ENCODE data around the gene CHRNA1. TPM values are rescaled to one million over a fixed set of nuclear protein-coding genes. Genes with fewer than 3 reads are reported as not detected.

Gene CHRNA1
- total RNA-seq, 4 donors from 2014 or later, result 84.6 to 306 (median 185) TPM

GRCh38 chr2:174791020-174791419 lies 26.7 kb upstream of the CHRNA1 start:
- ATAC-seq, result no peak
- Histone ChIP-seq H3K36me3 (no peaks in the 10 kb centered on the region), H3K4me1 (no peaks in the 10 kb centered on the region), H3K27me3 (no peaks in the 10 kb centered on the region), H3K4me3 (no peak overlapping the region), H3K27ac (no peak overlapping the region), H3K9me3 (no peaks in the 10 kb centered on the region)
- in situ Hi-C loops (cut with MboI; ENCODE audit: low sequenced_read_pairs in 4 of 4), result no loop called here
- no peak for TF ChIP-seq POLR2A (IDR thresholded peaks at IDR 0.05)
- TF ChIP-seq, protein P1, sequence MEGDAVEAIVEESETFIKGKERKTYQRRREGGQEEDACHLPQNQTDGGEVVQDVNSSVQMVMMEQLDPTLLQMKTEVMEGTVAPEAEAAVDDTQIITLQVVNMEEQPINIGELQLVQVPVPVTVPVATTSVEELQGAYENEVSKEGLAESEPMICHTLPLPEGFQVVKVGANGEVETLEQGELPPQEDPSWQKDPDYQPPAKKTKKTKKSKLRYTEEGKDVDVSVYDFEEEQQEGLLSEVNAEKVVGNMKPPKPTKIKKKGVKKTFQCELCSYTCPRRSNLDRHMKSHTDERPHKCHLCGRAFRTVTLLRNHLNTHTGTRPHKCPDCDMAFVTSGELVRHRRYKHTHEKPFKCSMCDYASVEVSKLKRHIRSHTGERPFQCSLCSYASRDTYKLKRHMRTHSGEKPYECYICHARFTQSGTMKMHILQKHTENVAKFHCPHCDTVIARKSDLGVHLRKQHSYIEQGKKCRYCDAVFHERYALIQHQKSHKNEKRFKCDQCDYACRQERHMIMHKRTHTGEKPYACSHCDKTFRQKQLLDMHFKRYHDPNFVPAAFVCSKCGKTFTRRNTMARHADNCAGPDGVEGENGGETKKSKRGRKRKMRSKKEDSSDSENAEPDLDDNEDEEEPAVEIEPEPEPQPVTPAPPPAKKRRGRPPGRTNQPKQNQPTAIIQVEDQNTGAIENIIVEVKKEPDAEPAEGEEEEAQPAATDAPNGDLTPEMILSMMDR (IDR thresholded peaks at IDR 0.05 in 4 of 5, conservative IDR thresholded peaks at IDR 0.05 in 1 of 5), result no peak
- DNase-seq, result no peak
- intact Hi-C loops (cut with DNase I; ENCODE audit: low total_unique reads), result no loop called here

DNA sequence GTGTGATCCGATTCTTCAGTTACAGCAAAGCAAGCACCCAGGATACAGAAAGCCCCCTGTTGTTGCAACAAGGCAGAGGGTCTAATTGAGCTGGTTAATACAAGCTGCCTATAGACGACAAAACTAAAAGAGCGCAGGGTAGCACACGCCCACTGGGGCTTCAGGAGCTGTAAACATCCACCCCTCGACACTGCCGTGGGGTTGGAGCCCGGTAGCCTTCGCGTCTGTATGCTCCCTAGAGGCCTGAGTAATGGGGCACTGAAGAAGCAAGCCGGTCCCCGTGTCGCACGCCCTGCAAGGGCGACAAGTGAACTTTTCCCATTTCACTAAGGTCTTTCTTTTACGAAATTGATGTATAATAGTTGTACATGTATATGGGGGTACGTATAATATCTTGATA lies 24.7 kb upstream of the CHRNA1 start:
- no peak for DNase-seq
- in situ Hi-C loops (cut with MboI; ENCODE audit: low sequenced_read_pairs in 4 of 4), result no loop called here
- TF ChIP-seq, protein P1 (IDR thresholded peaks at IDR 0.05 in 4 of 5, conservative IDR thresholded peaks at IDR 0.05 in 1 of 5), result no peak
- TF ChIP-seq POLR2A (IDR thresholded peaks at IDR 0.05), result no peak
- no peaks in the 10 kb centered on the region for H3K9me3 ChIP-seq
- no peak for ATAC-seq
- H3K4me1 ChIP-seq, result no peaks in the 10 kb centered on the region
- no peaks in the 10 kb centered on the region for H3K27me3 ChIP-seq
- H3K27ac ChIP-seq, result no peak overlapping the region
- no peak overlapping the region for H3K4me3 ChIP-seq
- H3K36me3 ChIP-seq, result no peaks in the 10 kb centered on the region
- intact Hi-C loops (cut with DNase I; ENCODE audit: low total_unique reads), result no loop called here

GRCh38 chr2:174788291-174788929 lies 24.1 kb upstream of the CHRNA1 start:
- Histone ChIP-seq H3K4me3 (no peak overlapping the region), H3K4me1 (no peaks in the 10 kb centered on the region), H3K36me3 (no peaks in the 10 kb centered on the region), H3K27ac (no peak overlapping the region), H3K27me3 (no peaks in the 10 kb centered on the region), H3K9me3 (no peaks in the 10 kb centered on the region)
- intact Hi-C loops (cut with DNase I; ENCODE audit: low total_unique reads), result no loop called here
- ATAC-seq, result no peak
- TF ChIP-seq POLR2A (IDR thresholded peaks at IDR 0.05), result no peak
- TF ChIP-seq, protein P1 (IDR thresholded peaks at IDR 0.05 in 4 of 5, conservative IDR thresholded peaks at IDR 0.05 in 1 of 5), result no peak
- no peak for DNase-seq
- in situ Hi-C loops (cut with MboI; ENCODE audit: low sequenced_read_pairs in 4 of 4), result no loop called here

GRCh38 chr2:174787487-174788205 lies 23.4 kb upstream of the CHRNA1 start:
- DNase-seq (no peak), ATAC-seq (no peak)
- Histone ChIP-seq H3K4me1 (no peaks in the 10 kb centered on the region), H3K9me3 (no peaks in the 10 kb centered on the region), H3K27ac (no peak overlapping the region), H3K36me3 (no peaks in the 10 kb centered on the region), H3K27me3 (no peaks in the 10 kb centered on the region), H3K4me3 (no peak overlapping the region)
- in situ Hi-C loops (cut with MboI; ENCODE audit: low sequenced_read_pairs in 4 of 4) (no loop called here), intact Hi-C loops (cut with DNase I; ENCODE audit: low total_unique reads) (no loop called here)
- TF ChIP-seq, protein P1 (IDR thresholded peaks at IDR 0.05 in 4 of 5, conservative IDR thresholded peaks at IDR 0.05 in 1 of 5), result no peak
- no peak for TF ChIP-seq POLR2A (IDR thresholded peaks at IDR 0.05)

Measured in gastrocnemius medialis (tissue), 4 donors.